Renal pelvis (tissue), 12 donors: ENCODE results near the gene VEZF1. TPM values are rescaled to one million over a fixed set of nuclear protein-coding genes. Genes with fewer than 3 reads are reported as not detected.

Source experiments
- DNase-seq: peaks from one replicate; pipeline ENCODE4 v3.0.0-alpha.2; 2013
- long read RNA-seq, 16 experiments: transcript quantifications; one replicate each; lab custom pipeline, GENCODE V29; 2026
- polyA plus RNA-seq, 3 donors: library from polyadenylated mRNA; unstranded; fragments of 120-200 nt; gene quantifications; one replicate each; pipeline ENCODE4 v1.2.1, GENCODE V29; 2013; ENCODE audit not compliant: insufficient read length in 3 of 3

The VEZF1 gene
- polyA plus RNA-seq: 100 to 1,000 TPM in 2 of 3 donors, 10 to 100 TPM in 1; 98.6 to 106 (median 103) TPM
- long read RNA-seq, donor 1, transcript VEZF1-202 (6 exons, 2,321 nt): major isoform, 11 of 16 reads
- long read RNA-seq, donor 1, partial matches to known transcripts: 5 of 16 reads
- long read RNA-seq, donor 1, other reads (novel, unspliced or antisense): 0 of 16 reads
- long read RNA-seq, donor 2, transcript VEZF1-202 (6 exons, 2,321 nt): major isoform, 15 of 55 reads
- long read RNA-seq, donor 2, partial matches to known transcripts: 36 of 55 reads
- long read RNA-seq, donor 2, other reads (novel, unspliced or antisense): 0 of 55 reads
- long read RNA-seq, donor 3, transcript VEZF1-202 (6 exons, 2,321 nt): major isoform, 14 of 36 reads
- long read RNA-seq, donor 3, partial matches to known transcripts: 21 of 36 reads
- long read RNA-seq, donor 3, other reads (novel, unspliced or antisense): 0 of 36 reads
- long read RNA-seq, donor 4, transcript VEZF1-202 (6 exons, 2,321 nt): major isoform, 13 of 21 reads
- long read RNA-seq, donor 4, partial matches to known transcripts: 8 of 21 reads
- long read RNA-seq, donor 4, other reads (novel, unspliced or antisense): 0 of 21 reads
- long read RNA-seq, donor 5, transcript VEZF1-202 (6 exons, 2,321 nt): major isoform, 6 of 15 reads
- long read RNA-seq, donor 5, partial matches to known transcripts: 7 of 15 reads
- long read RNA-seq, donor 5, other reads (novel, unspliced or antisense): 0 of 15 reads
- long read RNA-seq, donor 6, transcript VEZF1-201 (5 exons, 3,948 nt): minor isoform, 5 of 56 reads
- long read RNA-seq, donor 6, transcript VEZF1-202 (6 exons, 2,321 nt): major isoform, 15 of 56 reads
- long read RNA-seq, donor 6, partial matches to known transcripts: 36 of 56 reads
- long read RNA-seq, donor 6, other reads (novel, unspliced or antisense): 0 of 56 reads
- long read RNA-seq, donor 7, transcript VEZF1-202 (6 exons, 2,321 nt): major isoform, 13 of 59 reads
- long read RNA-seq, donor 7, partial matches to known transcripts: 44 of 59 reads
- long read RNA-seq, donor 7, other reads (novel, unspliced or antisense): 0 of 59 reads
- long read RNA-seq, donor 8, transcript VEZF1-202 (6 exons, 2,321 nt): major isoform, 10 of 28 reads
- long read RNA-seq, donor 8, partial matches to known transcripts: 18 of 28 reads
- long read RNA-seq, donor 8, other reads (novel, unspliced or antisense): 0 of 28 reads
- long read RNA-seq, donor 9, transcript VEZF1-202 (6 exons, 2,321 nt): major isoform, 17 of 62 reads
- long read RNA-seq, donor 9, partial matches to known transcripts: 36 of 62 reads
- long read RNA-seq, donor 9, other reads (novel, unspliced or antisense): 5 of 62 reads
- long read RNA-seq, donor 10, transcript VEZF1-202 (6 exons, 2,321 nt): major isoform, 7 of 55 reads
- long read RNA-seq, donor 10, partial matches to known transcripts: 46 of 55 reads
- long read RNA-seq, donor 10, other reads (novel, unspliced or antisense): 0 of 55 reads
- long read RNA-seq, donor 11, transcript VEZF1-202 (6 exons, 2,321 nt): major isoform, 6 of 33 reads
- long read RNA-seq, donor 11, partial matches to known transcripts: 24 of 33 reads
- long read RNA-seq, donor 11, other reads (novel, unspliced or antisense): 0 of 33 reads
- long read RNA-seq, donor 12, transcript VEZF1-201 (5 exons, 3,948 nt): minor isoform, 5 of 79 reads
- long read RNA-seq, donor 12, transcript VEZF1-202 (6 exons, 2,321 nt): major isoform, 23 of 79 reads
- long read RNA-seq, donor 12, partial matches to known transcripts: 51 of 79 reads
- long read RNA-seq, donor 12, other reads (novel, unspliced or antisense): 0 of 79 reads
- long read RNA-seq, donor 13, transcript VEZF1-202 (6 exons, 2,321 nt): major isoform, 8 of 26 reads
- long read RNA-seq, donor 13, partial matches to known transcripts: 16 of 26 reads
- long read RNA-seq, donor 13, other reads (novel, unspliced or antisense): 0 of 26 reads
- long read RNA-seq, donor 14: 0 reads
- long read RNA-seq, donor 15: 0 reads
- long read RNA-seq, donor 16, transcript VEZF1-202 (6 exons, 2,321 nt): major isoform, 15 of 63 reads
- long read RNA-seq, donor 16, partial matches to known transcripts: 47 of 63 reads
- long read RNA-seq, donor 16, other reads (novel, unspliced or antisense): 0 of 63 reads

- peak; percentile 80 for DNase-seq
Observed at GRCh38 chr17:57987581-57988300, at the start of gene VEZF1. Gene VEZF1, minus strand, starts transcription at chr17:57988254. Its CDS starts 143 bp downstream, at chr17:57988111.

- no peak for DNase-seq
Observed at GRCh38 chr17:58032691-58033415, 44.8 kb upstream of the VEZF1 start.

- no peak for DNase-seq
Observed at GRCh38 chr17:58028578-58028977, 40.5 kb upstream of the VEZF1 start.

- DNase-seq: no peak
Observed at GRCh38 chr17:58020401-58020800, 32.3 kb upstream of the VEZF1 start.

- DNase-seq: no peak
Observed at GRCh38 chr17:58019521-58019920, 31.5 kb upstream of the VEZF1 start.

- no peak for DNase-seq
Observed at GRCh38 chr17:58019039-58019438, 31.0 kb upstream of the VEZF1 start.

GRCh38 chr17:58010067-58010799 is 22.2 kb upstream of the VEZF1 start:
- DNase-seq: no peak

- no peak for DNase-seq
Observed at GRCh38 chr17:58007781-58008706, 20.0 kb upstream of the VEZF1 start.

- peak; percentile 98 for DNase-seq
Observed at GRCh38 chr17:58006924-58007780, 19.1 kb upstream of the VEZF1 start, which contains the start of gene SRSF1. Gene SRSF1, minus strand, starts transcription at chr17:58007246. Its CDS starts 109 bp downstream, at chr17:58007137.

GRCh38 chr17:58006560-58006923 is 18.5 kb upstream of the VEZF1 start:
- peak; percentile 84 for DNase-seq

GRCh38 chr17:58005728-58006559 is 17.9 kb upstream of the VEZF1 start:
- DNase-seq: no peak

- DNase-seq: no peak
Observed at GRCh38 chr17:58005031-58005727, 17.1 kb upstream of the VEZF1 start.

GRCh38 chr17:58004060-58004459 is 16.0 kb upstream of the VEZF1 start:
- DNase-seq: no peak

GRCh38 chr17:58002973-58003372 is 14.9 kb upstream of the VEZF1 start:
- no peak for DNase-seq
